ENCODE results near the gene LMOD2. TPM values are rescaled to one million over a fixed set of nuclear protein-coding genes. Genes with fewer than 3 reads are reported as not detected.

LMOD2 gene
- total RNA-seq, 4 donors from 2014 or later, result not detected

- TF ChIP-seq POLR2AphosphoS5 (IDR thresholded peaks at IDR 0.05) (no peak), POLR2A (IDR thresholded peaks at IDR 0.05) (no peak), CTCF (IDR thresholded peaks at IDR 0.05) (no peak)
- H3K36me3 ChIP-seq, result no peaks in the 10 kb centered on the region
- no peak overlapping the region for H3K4me3 ChIP-seq
- ATAC-seq, result no peak
- no peaks in the 10 kb centered on the region for H3K9me3 ChIP-seq
- no peak overlapping the region for H3K27ac ChIP-seq
- no peaks in the 10 kb centered on the region for H3K4me1 ChIP-seq
- no peaks in the 10 kb centered on the region for H3K27me3 ChIP-seq
Observed at GRCh38 chr7:123612024-123612423, 43.6 kb upstream of the LMOD2 start.

GRCh38 chr7:123615344-123615743 is 40.3 kb upstream of the LMOD2 start:
- TF ChIP-seq EP300 (IDR thresholded peaks at IDR 0.05), result no peak
- TF ChIP-seq POLR2A (IDR thresholded peaks at IDR 0.05), result no peak
- TF ChIP-seq POLR2AphosphoS5 (IDR thresholded peaks at IDR 0.05), result no peak
- no peak for TF ChIP-seq CTCF (IDR thresholded peaks at IDR 0.05)
- Histone ChIP-seq H3K27me3 (no peaks in the 10 kb centered on the region), H3K36me3 (no peaks in the 10 kb centered on the region), H3K4me3 (no peak overlapping the region), H3K27ac (no peak overlapping the region), H3K9me3 (no peaks in the 10 kb centered on the region), H3K4me1 (no peaks in the 10 kb centered on the region)
- ATAC-seq, result no peak
- 34 to 43% methylated on average over 2 of the region's 2 CpGs for WGBS, 2 donors (ENCODE audit: low coverage in 1 of 2)

GRCh38 chr7:123616223-123616622 is 39.4 kb upstream of the LMOD2 start:
- Histone ChIP-seq H3K4me1 (no peaks in the 10 kb centered on the region), H3K4me3 (no peak overlapping the region), H3K27me3 (no peaks in the 10 kb centered on the region), H3K36me3 (no peaks in the 10 kb centered on the region), H3K9me3 (no peaks in the 10 kb centered on the region), H3K27ac (no peak overlapping the region)
- TF ChIP-seq CTCF (IDR thresholded peaks at IDR 0.05), result no peak
- TF ChIP-seq POLR2AphosphoS5 (IDR thresholded peaks at IDR 0.05), result no peak
- TF ChIP-seq POLR2A (IDR thresholded peaks at IDR 0.05), result no peak
- no peak for TF ChIP-seq EP300 (IDR thresholded peaks at IDR 0.05)
- no peak for ATAC-seq

- H3K4me1 ChIP-seq, result no peaks in the 10 kb centered on the region
- no peaks in the 10 kb centered on the region for H3K36me3 ChIP-seq
- no peak for ATAC-seq
- 76 to 85% methylated on average over 4 of the region's 4 CpGs for WGBS, 2 donors (ENCODE audit: low coverage in 1 of 2)
- no peak for TF ChIP-seq POLR2AphosphoS5 (IDR thresholded peaks at IDR 0.05)
- TF ChIP-seq CTCF (IDR thresholded peaks at IDR 0.05), result no peak
- no peak for TF ChIP-seq EP300 (IDR thresholded peaks at IDR 0.05)
- no peak for TF ChIP-seq POLR2A (IDR thresholded peaks at IDR 0.05)
- H3K27me3 ChIP-seq, result no peaks in the 10 kb centered on the region
- no peaks in the 10 kb centered on the region for H3K9me3 ChIP-seq
- no peak overlapping the region for H3K4me3 ChIP-seq
- H3K27ac ChIP-seq, result no peak overlapping the region
Observed at GRCh38 chr7:123621707-123622106, 34.0 kb upstream of the LMOD2 start.

- no peak overlapping the region for H3K4me3 ChIP-seq
- WGBS, 2 donors (ENCODE audit: low coverage in 1 of 2), result 69 to 88% methylated on average over 3 to 4 of the region's 6 CpGs
- no peaks in the 10 kb centered on the region for H3K9me3 ChIP-seq
- no peaks in the 10 kb centered on the region for H3K36me3 ChIP-seq
- TF ChIP-seq POLR2AphosphoS5 (IDR thresholded peaks at IDR 0.05), result no peak
- no peak for TF ChIP-seq POLR2A (IDR thresholded peaks at IDR 0.05)
- no peak for TF ChIP-seq CTCF (IDR thresholded peaks at IDR 0.05)
- no peak for TF ChIP-seq EP300 (IDR thresholded peaks at IDR 0.05)
- H3K27ac ChIP-seq, result no peak overlapping the region
- no peaks in the 10 kb centered on the region for H3K27me3 ChIP-seq
- ATAC-seq, result no peak
- H3K4me1 ChIP-seq, result no peaks in the 10 kb centered on the region
Observed at GRCh38 chr7:123622660-123623386, 32.8 kb upstream of the LMOD2 start.
